ENCODE measurements around the gene MRPL32.

DNA sequence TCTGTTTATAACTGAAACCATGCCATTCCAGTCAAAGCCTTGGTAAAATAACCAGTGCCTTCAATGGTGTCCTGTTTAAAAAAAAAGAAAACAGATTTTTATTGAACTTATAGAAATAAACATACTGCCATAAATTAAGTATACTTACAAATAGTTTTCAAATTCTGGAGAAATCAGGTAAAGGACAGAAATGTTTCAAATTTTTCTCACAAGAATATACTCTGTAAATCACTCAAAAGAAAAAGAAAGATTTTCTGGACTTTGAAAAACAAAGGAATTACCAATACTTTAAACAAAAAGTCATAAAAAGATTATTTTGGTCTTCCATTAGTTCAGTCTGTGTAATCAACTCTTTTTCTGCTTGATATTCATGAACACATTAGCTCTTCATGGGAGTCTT lies 23.9 kb downstream of the MRPL32 start:
- TF ChIP-seq, protein P1, sequence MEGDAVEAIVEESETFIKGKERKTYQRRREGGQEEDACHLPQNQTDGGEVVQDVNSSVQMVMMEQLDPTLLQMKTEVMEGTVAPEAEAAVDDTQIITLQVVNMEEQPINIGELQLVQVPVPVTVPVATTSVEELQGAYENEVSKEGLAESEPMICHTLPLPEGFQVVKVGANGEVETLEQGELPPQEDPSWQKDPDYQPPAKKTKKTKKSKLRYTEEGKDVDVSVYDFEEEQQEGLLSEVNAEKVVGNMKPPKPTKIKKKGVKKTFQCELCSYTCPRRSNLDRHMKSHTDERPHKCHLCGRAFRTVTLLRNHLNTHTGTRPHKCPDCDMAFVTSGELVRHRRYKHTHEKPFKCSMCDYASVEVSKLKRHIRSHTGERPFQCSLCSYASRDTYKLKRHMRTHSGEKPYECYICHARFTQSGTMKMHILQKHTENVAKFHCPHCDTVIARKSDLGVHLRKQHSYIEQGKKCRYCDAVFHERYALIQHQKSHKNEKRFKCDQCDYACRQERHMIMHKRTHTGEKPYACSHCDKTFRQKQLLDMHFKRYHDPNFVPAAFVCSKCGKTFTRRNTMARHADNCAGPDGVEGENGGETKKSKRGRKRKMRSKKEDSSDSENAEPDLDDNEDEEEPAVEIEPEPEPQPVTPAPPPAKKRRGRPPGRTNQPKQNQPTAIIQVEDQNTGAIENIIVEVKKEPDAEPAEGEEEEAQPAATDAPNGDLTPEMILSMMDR (IDR thresholded peaks at IDR 0.05) = no peak
- TF ChIP-seq POLR2A (IDR thresholded peaks at IDR 0.05) = no peak
